GM12874 (cell line): ENCODE results near the gene CCR1.

Experiments used
- TF ChIP-seq, protein P1 (sequence below): IDR thresholded peaks from 2 replicates; pipeline ENCODE4 v1.5.1; 2011; ENCODE audit warnings: low read depth, mild to moderate bottlenecking, control low read depth, low read length, moderate library complexity; ENCODE audit not compliant: insufficient read depth

The CCR1 gene

GRCh38 chr3:46187876-46188275, 20.2 kb downstream of the CCR1 start:
- TF ChIP-seq, protein P1, sequence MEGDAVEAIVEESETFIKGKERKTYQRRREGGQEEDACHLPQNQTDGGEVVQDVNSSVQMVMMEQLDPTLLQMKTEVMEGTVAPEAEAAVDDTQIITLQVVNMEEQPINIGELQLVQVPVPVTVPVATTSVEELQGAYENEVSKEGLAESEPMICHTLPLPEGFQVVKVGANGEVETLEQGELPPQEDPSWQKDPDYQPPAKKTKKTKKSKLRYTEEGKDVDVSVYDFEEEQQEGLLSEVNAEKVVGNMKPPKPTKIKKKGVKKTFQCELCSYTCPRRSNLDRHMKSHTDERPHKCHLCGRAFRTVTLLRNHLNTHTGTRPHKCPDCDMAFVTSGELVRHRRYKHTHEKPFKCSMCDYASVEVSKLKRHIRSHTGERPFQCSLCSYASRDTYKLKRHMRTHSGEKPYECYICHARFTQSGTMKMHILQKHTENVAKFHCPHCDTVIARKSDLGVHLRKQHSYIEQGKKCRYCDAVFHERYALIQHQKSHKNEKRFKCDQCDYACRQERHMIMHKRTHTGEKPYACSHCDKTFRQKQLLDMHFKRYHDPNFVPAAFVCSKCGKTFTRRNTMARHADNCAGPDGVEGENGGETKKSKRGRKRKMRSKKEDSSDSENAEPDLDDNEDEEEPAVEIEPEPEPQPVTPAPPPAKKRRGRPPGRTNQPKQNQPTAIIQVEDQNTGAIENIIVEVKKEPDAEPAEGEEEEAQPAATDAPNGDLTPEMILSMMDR = no peak

GRCh38 chr3:46187341-46187700, 20.8 kb downstream of the CCR1 start:
- TF ChIP-seq, protein P1 = no peak

- TF ChIP-seq, protein P1 = no peak
Measured at GRCh38 chr3:46186471-46187340, 21.4 kb downstream of the CCR1 start.

GRCh38 chr3:46184469-46184868, 23.6 kb downstream of the CCR1 start:
- TF ChIP-seq, protein P1 = no peak

DNA sequence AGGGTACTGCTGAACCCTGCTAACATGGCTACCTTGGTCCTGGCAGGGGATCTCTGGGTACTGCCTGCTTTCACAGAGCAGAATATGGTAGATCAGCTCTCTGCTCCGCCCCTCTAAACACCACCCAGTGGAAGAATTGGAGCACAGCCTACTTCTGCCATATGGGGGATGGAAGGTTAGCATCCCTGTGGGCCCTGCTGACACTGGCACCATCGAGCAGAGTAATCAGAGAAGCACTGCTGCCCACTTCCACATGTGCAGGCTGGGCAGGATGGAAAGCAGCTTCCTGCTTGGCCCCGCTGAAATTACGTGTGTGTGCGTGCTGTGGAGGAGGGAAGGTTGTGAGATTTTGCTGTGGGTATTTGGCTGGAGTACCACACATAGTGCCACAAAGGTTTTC, 24.8 kb downstream of the CCR1 start:
- TF ChIP-seq, protein P1 = no peak

DNA sequence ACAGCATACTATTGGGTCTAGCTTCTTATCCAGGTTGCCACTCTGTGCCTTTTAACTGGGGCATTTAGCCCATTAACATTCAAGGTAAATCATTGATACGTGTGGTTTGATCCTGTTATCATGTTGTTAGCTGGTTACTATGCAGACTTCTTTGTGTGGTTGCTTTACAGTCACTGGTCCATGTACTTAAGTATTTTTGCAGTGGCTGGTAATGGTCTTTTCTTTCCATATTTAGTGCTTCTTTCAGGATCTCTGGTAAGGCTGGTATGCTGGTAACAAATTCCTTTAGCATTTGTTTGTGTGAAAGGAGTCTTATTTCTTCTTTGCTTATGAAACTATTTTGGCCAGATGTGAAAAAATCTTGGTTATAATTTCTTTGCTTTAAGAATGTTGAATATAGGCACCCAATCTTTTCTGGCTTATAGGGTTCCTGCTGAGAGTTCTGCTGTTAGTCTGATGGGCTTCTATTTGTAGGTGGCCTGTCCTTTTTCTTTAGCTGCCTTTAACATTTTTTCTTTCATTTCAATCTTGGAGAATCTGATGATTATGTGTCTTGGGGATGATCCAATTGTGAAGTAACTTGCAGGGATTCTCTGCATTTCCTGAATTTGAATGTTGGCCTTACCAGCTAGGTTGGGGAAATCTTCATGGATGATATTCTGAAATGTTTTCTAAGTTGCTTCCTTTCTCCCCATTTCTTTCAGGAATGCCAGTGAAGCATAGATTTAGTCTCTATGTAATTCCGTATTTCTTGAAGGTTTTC, 39.3 kb downstream of the CCR1 start:
- TF ChIP-seq, protein P1 = no peak

- TF ChIP-seq, protein P1 = no peak
Measured at GRCh38 chr3:46163556-46164041, 44.5 kb downstream of the CCR1 start.
